ENCODE results near the gene OR52W1. TPM values are rescaled to one million over a fixed set of nuclear protein-coding genes. Genes with fewer than 3 reads are reported as not detected.

Gene OR52W1
- total RNA-seq, 2 donors from 2014 or later, result not detected

GRCh38 chr11:6175440-6175839 lies 23.6 kb upstream of the OR52W1 start:
- Histone ChIP-seq H3K36me3 (no peaks in the 10 kb centered on the region), H3K4me3 (no peak overlapping the region), H3K27me3 (replicated peaks; ENCODE audit: insufficient read depth) (no peaks in the 10 kb centered on the region), H3K27ac (no peak overlapping the region), H3K9me3 (no peaks in the 10 kb centered on the region), H3K4me1 (ENCODE audit: control insufficient read depth in 1 of 2, low read depth in 2 of 2) (no peaks in the 10 kb centered on the region)
- ATAC-seq (ENCODE audit: insufficient number of reproducible peaks, low FRiP score, low read depth) (no peak), DNase-seq (ENCODE audit: low spot score) (no peak)
- no peak for TF ChIP-seq CTCF (IDR thresholded peaks at IDR 0.05)

- no peak for TF ChIP-seq CTCF (IDR thresholded peaks at IDR 0.05)
- no peaks in the 10 kb centered on the region for H3K9me3 ChIP-seq
- H3K27ac ChIP-seq, result no peak overlapping the region
- no peaks in the 10 kb centered on the region for H3K4me1 ChIP-seq (ENCODE audit: control insufficient read depth in 1 of 2, low read depth in 2 of 2)
- no peak overlapping the region for H3K4me3 ChIP-seq
- no peaks in the 10 kb centered on the region for H3K27me3 ChIP-seq (replicated peaks; ENCODE audit: insufficient read depth)
- ATAC-seq (ENCODE audit: insufficient number of reproducible peaks, low FRiP score, low read depth) (no peak), DNase-seq (ENCODE audit: low spot score) (no peak)
- H3K36me3 ChIP-seq, result no peaks in the 10 kb centered on the region
These were observed 7.3 kb upstream of the OR52W1 start for GRCh38 chr11:6191742-6192141.

- no peaks in the 10 kb centered on the region for H3K27me3 ChIP-seq (replicated peaks; ENCODE audit: insufficient read depth)
- TF ChIP-seq CTCF (IDR thresholded peaks at IDR 0.05), result no peak
- no peak overlapping the region for H3K27ac ChIP-seq
- H3K36me3 ChIP-seq, result no peaks in the 10 kb centered on the region
- DNase-seq (ENCODE audit: low spot score), result no peak
- no peak overlapping the region for H3K4me3 ChIP-seq
- no peak for ATAC-seq (ENCODE audit: insufficient number of reproducible peaks, low FRiP score, low read depth)
- no peaks in the 10 kb centered on the region for H3K4me1 ChIP-seq (ENCODE audit: control insufficient read depth in 1 of 2, low read depth in 2 of 2)
- no peaks in the 10 kb centered on the region for H3K9me3 ChIP-seq
These were observed 4.9 kb upstream of the OR52W1 start for GRCh38 chr11:6194065-6194581.

GRCh38 chr11:6196396-6196795 lies 2.6 kb upstream of the OR52W1 start:
- no peaks in the 10 kb centered on the region for H3K36me3 ChIP-seq
- DNase-seq (ENCODE audit: low spot score) (no peak), ATAC-seq (ENCODE audit: insufficient number of reproducible peaks, low FRiP score, low read depth) (no peak)
- H3K4me1 ChIP-seq (ENCODE audit: control insufficient read depth in 1 of 2, low read depth in 2 of 2), result no peaks in the 10 kb centered on the region
- no peak overlapping the region for H3K4me3 ChIP-seq
- no peaks in the 10 kb centered on the region for H3K9me3 ChIP-seq
- TF ChIP-seq CTCF (IDR thresholded peaks at IDR 0.05), result no peak
- H3K27me3 ChIP-seq (replicated peaks; ENCODE audit: insufficient read depth), result no peaks in the 10 kb centered on the region
- no peak overlapping the region for H3K27ac ChIP-seq

GRCh38 chr11:6197466-6198200 lies 1.4 kb upstream of the OR52W1 start:
- no peaks in the 10 kb centered on the region for H3K36me3 ChIP-seq
- no peak overlapping the region for H3K27ac ChIP-seq
- ATAC-seq (ENCODE audit: insufficient number of reproducible peaks, low FRiP score, low read depth) (no peak), DNase-seq (ENCODE audit: low spot score) (no peak)
- H3K4me3 ChIP-seq, result no peak overlapping the region
- H3K27me3 ChIP-seq (replicated peaks; ENCODE audit: insufficient read depth), result no peaks in the 10 kb centered on the region
- no peaks in the 10 kb centered on the region for H3K4me1 ChIP-seq (ENCODE audit: control insufficient read depth in 1 of 2, low read depth in 2 of 2)
- TF ChIP-seq CTCF (IDR thresholded peaks at IDR 0.05), result no peak
- no peaks in the 10 kb centered on the region for H3K9me3 ChIP-seq
